Amygdala (tissue), 56 donors: ENCODE results near the gene OR8B12.
"Not testable (repeated sequence)": the region's sequence is repeated elsewhere in the genome, so short reads cannot be mapped to it uniquely, and the experiment has no call there.

Source experiments
- DNase-seq, 56 donors: peaks; one replicate each; lab custom pipeline; 2025; lab: John Stamatoyannopoulos, UW

The OR8B12 gene

GRCh38 chr11:124533626-124534025, 9.8 kb downstream of the OR8B12 start:
- DNase-seq: no peak

GRCh38 chr11:124520550-124520854, 23.0 kb downstream of the OR8B12 start:
- DNase-seq: no peak

GRCh38 chr11:124519850-124520549, 23.5 kb downstream of the OR8B12 start:
- no peak for DNase-seq

- peak in 4 of 56 donors; percentile 5 to 66 (median 20) for DNase-seq
These were observed 24.4 kb downstream of the OR8B12 start for GRCh38 chr11:124518989-124519451.

GRCh38 chr11:124517314-124517713, 26.1 kb downstream of the OR8B12 start:
- no peak for DNase-seq

GRCh38 chr11:124514675-124515074, 28.8 kb downstream of the OR8B12 start:
- DNase-seq: not testable (repeated sequence)

- DNase-seq: no peak
These were observed 29.3 kb downstream of the OR8B12 start for GRCh38 chr11:124514131-124514530.

- DNase-seq: no peak
These were observed 31.7 kb downstream of the OR8B12 start for GRCh38 chr11:124511745-124512144.

- DNase-seq: no peak
These were observed 33.2 kb downstream of the OR8B12 start for GRCh38 chr11:124510279-124510678.

- no peak for DNase-seq
These were observed 43.7 kb downstream of the OR8B12 start for GRCh38 chr11:124499711-124500110.

GRCh38 chr11:124493016-124493655, 50.3 kb downstream of the OR8B12 start:
- no peak for DNase-seq
